NB4 (cell line): ENCODE measurements around the gene SEC61A2.

Experiments used
- DNase-seq: peaks from one replicate; pipeline ENCODE4 v3.0.0; 2010; ENCODE audit warnings: low read depth
- H3K4me3 ChIP-seq: one replicate; pipeline ENCODE4 v1.5.1; 2011; ENCODE audit warnings: mild to moderate bottlenecking, low read depth, low read length, moderate library complexity
- CTCF ChIP-seq: IDR thresholded peaks from one replicate; pipeline ENCODE4 v1.5.1; 2012; ENCODE audit warnings: low read depth, low read length
- MYC ChIP-seq: IDR thresholded peaks from 2 replicates; pipeline ENCODE4 v1.6.1; 2011; ENCODE audit warnings: low read depth, low read length
- POLR2A ChIP-seq: IDR thresholded peaks from 2 replicates; pipeline ENCODE4 v1.6.1; 2011; ENCODE audit warnings: mild to moderate bottlenecking; ENCODE audit not compliant: insufficient read length; ENCODE audit errors: extremely low read depth
- TF ChIP-seq, protein P1 (sequence below): IDR thresholded peaks from 2 replicates; pipeline ENCODE4 v1.6.1; 2011; ENCODE audit warnings: low read depth, low read length

The SEC61A2 gene

GRCh38 chr10:12205082-12205481 lies 75.6 kb downstream of the SEC61A2 start:
- TF ChIP-seq, protein P1, sequence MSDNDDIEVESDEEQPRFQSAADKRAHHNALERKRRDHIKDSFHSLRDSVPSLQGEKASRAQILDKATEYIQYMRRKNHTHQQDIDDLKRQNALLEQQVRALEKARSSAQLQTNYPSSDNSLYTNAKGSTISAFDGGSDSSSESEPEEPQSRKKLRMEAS = no peak
- TF ChIP-seq CTCF (no peak), POLR2A (no peak), MYC (no peak)
- no peak overlapping the region for H3K4me3 ChIP-seq
- no peak for DNase-seq

DNA sequence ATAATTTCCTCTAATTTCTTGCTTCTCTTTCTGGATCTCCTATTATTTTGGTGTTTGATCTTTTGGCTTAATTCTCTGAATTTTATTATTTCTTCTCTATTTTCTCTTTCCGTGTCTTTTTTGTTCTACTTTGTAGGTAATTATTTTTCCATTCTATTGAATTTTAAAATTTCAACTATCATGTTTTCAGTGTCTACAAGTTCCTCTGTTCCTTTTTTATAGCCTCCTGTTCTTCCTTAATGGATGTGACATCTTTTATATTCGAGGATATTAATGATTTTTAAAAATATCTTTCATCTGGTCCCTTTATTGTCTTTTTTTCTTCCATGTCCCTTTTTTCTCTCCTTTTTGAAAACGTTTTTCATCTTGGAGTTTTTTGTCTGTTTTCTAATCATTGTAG lies 77.6 kb downstream of the SEC61A2 start:
- no peak for DNase-seq
- no peak overlapping the region for H3K4me3 ChIP-seq
- TF ChIP-seq MYC (no peak), POLR2A (no peak), CTCF (no peak)
- TF ChIP-seq, protein P1 = no peak

DNA sequence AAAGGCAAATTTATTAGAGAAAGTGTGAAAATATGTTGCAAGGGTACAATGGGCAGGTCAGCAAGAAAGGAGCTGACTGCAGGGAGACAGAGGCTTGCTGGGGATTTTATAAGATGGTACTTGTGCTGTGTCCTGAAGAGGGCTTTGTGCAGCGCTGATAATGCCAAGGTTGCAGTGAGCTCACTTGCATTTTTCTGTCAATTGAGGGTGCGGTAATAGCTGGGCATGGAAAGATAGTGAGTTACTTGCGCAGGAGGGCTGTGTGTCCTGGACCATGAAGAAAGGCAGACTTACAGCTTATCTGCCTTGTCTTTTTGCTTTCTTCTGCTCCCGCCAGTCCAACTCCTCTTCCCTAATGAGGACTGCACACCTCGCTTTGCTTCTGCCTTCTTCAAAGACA lies 79.0 kb downstream of the SEC61A2 start:
- TF ChIP-seq MYC (no peak), CTCF (no peak), POLR2A (no peak)
- TF ChIP-seq, protein P1 = no peak
- no peak overlapping the region for H3K4me3 ChIP-seq
- no peak for DNase-seq

DNA sequence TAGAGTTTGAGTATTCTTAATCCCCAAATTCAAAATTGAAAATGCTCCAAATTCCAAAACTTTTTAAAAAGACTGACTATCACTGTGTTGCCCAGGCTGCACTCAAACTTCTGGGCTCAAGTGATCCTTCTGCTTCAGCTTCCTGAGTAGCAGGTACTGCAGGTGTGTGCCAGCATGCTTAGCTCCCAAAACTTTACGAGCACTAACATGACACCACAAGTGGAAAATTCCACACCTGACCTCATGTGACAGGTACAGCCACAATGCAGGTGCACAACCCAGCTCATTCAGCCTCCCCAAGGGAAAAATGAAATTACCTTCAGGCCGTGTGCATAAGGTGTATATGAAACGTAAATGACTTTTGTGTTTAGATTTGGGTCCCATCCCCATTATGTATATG lies 83.0 kb downstream of the SEC61A2 start:
- DNase-seq = no peak
- no peak for TF ChIP-seq POLR2A
- TF ChIP-seq, protein P1 = no peak
- TF ChIP-seq CTCF = no peak
- TF ChIP-seq MYC = no peak

DNA sequence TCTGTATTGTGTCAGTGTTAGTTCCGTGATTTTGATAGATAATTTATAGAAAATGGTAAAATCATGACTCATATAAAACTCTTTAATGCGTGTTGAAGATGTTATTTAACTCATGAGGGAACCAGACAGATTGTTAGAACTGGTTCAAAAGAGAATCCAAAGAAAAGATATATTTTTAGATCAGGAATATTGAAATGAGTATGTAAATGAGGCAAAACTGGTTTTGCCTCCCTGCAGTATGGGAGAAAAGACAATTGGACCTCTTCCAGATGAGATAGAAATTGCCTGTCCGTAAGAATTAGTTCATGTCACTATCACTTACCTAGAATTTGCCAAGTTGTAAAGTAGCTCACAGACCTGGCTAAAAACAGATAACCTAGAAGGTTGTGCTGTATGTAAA lies 84.1 kb downstream of the SEC61A2 start:
- DNase-seq = no peak
- TF ChIP-seq POLR2A (no peak), CTCF (no peak), MYC (no peak)
- TF ChIP-seq, protein P1 = no peak
- no peak overlapping the region for H3K4me3 ChIP-seq

More for the DNA sequence above, 83.0 kb downstream of the SEC61A2 start:
- H3K4me3 ChIP-seq = no peak overlapping the region

- no peak for TF ChIP-seq POLR2A
- TF ChIP-seq CTCF = no peak
- TF ChIP-seq, protein P1 = no peak
- no peak for TF ChIP-seq MYC
- H3K4me3 ChIP-seq = no peak overlapping the region
- DNase-seq = no peak
Observed at GRCh38 chr10:12214093-12214492, 84.6 kb downstream of the SEC61A2 start.
